Activated CD4-positive, CD25-positive, alpha-beta regulatory T cell treated with anti-CD3 and anti-CD28 coated beads, Interleukin-2, amount 50 U/mL, for 16 hours (primary cell): ENCODE measurements around the gene NCAM1.

Source experiments
- DNase-seq: peaks from one replicate; pipeline ENCODE4 v3.0.0-alpha.2; 2020; ENCODE audit warnings: low read depth, low spot score

NCAM1 gene

GRCh38 chr11:113131036-113131775, 170.0 kb downstream of the NCAM1 start:
- no peak for DNase-seq

- DNase-seq = no peak
Measured at GRCh38 chr11:113133071-113133470, 171.9 kb downstream of the NCAM1 start.

GRCh38 chr11:113134626-113135025, 173.4 kb downstream of the NCAM1 start:
- DNase-seq = no peak

GRCh38 chr11:113137713-113138529, 176.7 kb downstream of the NCAM1 start:
- DNase-seq = no peak

- DNase-seq = no peak
Measured at GRCh38 chr11:113138731-113139130, 177.5 kb downstream of the NCAM1 start.

GRCh38 chr11:113141010-113141409, 179.8 kb downstream of the NCAM1 start:
- DNase-seq = no peak

GRCh38 chr11:113142508-113142907, 181.3 kb downstream of the NCAM1 start:
- no peak for DNase-seq

- DNase-seq = no peak
Measured at GRCh38 chr11:113147249-113147648, 186.0 kb downstream of the NCAM1 start.

GRCh38 chr11:113148076-113148475, 186.9 kb downstream of the NCAM1 start:
- DNase-seq = no peak

- no peak for DNase-seq
Measured at GRCh38 chr11:113148652-113149051, 187.4 kb downstream of the NCAM1 start.

- no peak for DNase-seq
Measured at GRCh38 chr11:113151521-113151920, 190.3 kb downstream of the NCAM1 start.

GRCh38 chr11:113152500-113152899, 191.3 kb downstream of the NCAM1 start:
- no peak for DNase-seq

- no peak for DNase-seq
Measured at GRCh38 chr11:113153847-113154246, 192.6 kb downstream of the NCAM1 start.

- DNase-seq = no peak
Measured at GRCh38 chr11:113159988-113160807, 199.0 kb downstream of the NCAM1 start.

GRCh38 chr11:113160808-113161124, 199.5 kb downstream of the NCAM1 start:
- no peak for DNase-seq

- no peak for DNase-seq
Measured at GRCh38 chr11:113161711-113162591, 200.7 kb downstream of the NCAM1 start.

GRCh38 chr11:113162592-113162962, 201.4 kb downstream of the NCAM1 start:
- no peak for DNase-seq

- no peak for DNase-seq
Measured at GRCh38 chr11:113163291-113164030, 202.2 kb downstream of the NCAM1 start.

GRCh38 chr11:113166280-113166679, 205.1 kb downstream of the NCAM1 start:
- no peak for DNase-seq

- DNase-seq = no peak
Measured at GRCh38 chr11:113167599-113167998, 206.4 kb downstream of the NCAM1 start.
